Astrocyte (in vitro differentiated cells and primary cell): ENCODE measurements around the gene WWP2. TPM values are rescaled to one million over a fixed set of nuclear protein-coding genes. Genes with fewer than 3 reads are reported as not detected.

Source experiments
- DNase-seq: peaks from one replicate; pipeline ENCODE4 v3.0.0-alpha.2; 2010; ENCODE audit warnings: low read depth
- FAIRE-seq: peaks from 2 replicates; lab custom pipeline; 2011; peaks lifted over from hg19 to GRCh38; lab: Jason Lieb, UNC
- H2AFZ ChIP-seq: 2 replicates; pipeline ENCODE4 v1.6.0; 2012; ENCODE audit warnings: low read depth, low read length, inconsistent platforms
- H3K27ac ChIP-seq: 2 replicates; pipeline ENCODE4 v1.5.1; 2011; ENCODE audit warnings: low read depth, low read length, inconsistent platforms
- H3K27me3 ChIP-seq: 2 replicates; pipeline ENCODE4 v1.6.0; 2011; ENCODE audit warnings: low read length, inconsistent platforms; ENCODE audit not compliant: insufficient read depth
- H3K36me3 ChIP-seq: 2 replicates; pipeline ENCODE4 v1.5.1; 2011; ENCODE audit warnings: low read length, inconsistent platforms; ENCODE audit not compliant: insufficient read depth
- H3K4me1 ChIP-seq: 2 replicates; pipeline ENCODE4 v1.5.1; 2011; ENCODE audit warnings: low read length, inconsistent platforms; ENCODE audit not compliant: insufficient read depth
- H3K4me2 ChIP-seq: 2 replicates; pipeline ENCODE4 v1.6.0; 2012; ENCODE audit warnings: low read length, inconsistent platforms
- H3K4me3 ChIP-seq: 2 replicates; pipeline ENCODE4 v1.5.1; 2011; ENCODE audit warnings: low read depth, mild to moderate bottlenecking, low read length, inconsistent platforms; ENCODE audit not compliant: insufficient read depth
- H3K79me2 ChIP-seq: 2 replicates; pipeline ENCODE4 v1.6.0; 2012; ENCODE audit warnings: mild to moderate bottlenecking, low read length, inconsistent platforms; ENCODE audit not compliant: insufficient read depth
- H3K9ac ChIP-seq: 2 replicates; pipeline ENCODE4 v1.6.0; 2012; ENCODE audit warnings: mild to moderate bottlenecking, low read length, inconsistent platforms
- H3K9me3 ChIP-seq: 2 replicates; pipeline ENCODE4 v1.5.1; 2012; ENCODE audit warnings: low read depth, mild to moderate bottlenecking, low read length, inconsistent platforms; ENCODE audit not compliant: insufficient read depth
- H4K20me1 ChIP-seq: 2 replicates; pipeline ENCODE4 v1.6.0; 2012; ENCODE audit warnings: low read length, inconsistent platforms; ENCODE audit not compliant: insufficient read depth
- H3K27ac Mint-ChIP-seq: one replicate; pipeline ENCODE4 v1.8.0; 2021; ENCODE audit warnings: mild to moderate bottlenecking, mixed read lengths; ENCODE audit not compliant: unreplicated experiment
- H3K27me3 Mint-ChIP-seq: one replicate; pipeline ENCODE4 v1.8.0; 2021; ENCODE audit warnings: low read depth, mixed read lengths; ENCODE audit not compliant: unreplicated experiment
- H3K36me3 Mint-ChIP-seq: one replicate; pipeline ENCODE4 v1.8.0; 2021; ENCODE audit warnings: low read depth, mixed read lengths; ENCODE audit not compliant: unreplicated experiment
- H3K4me1 Mint-ChIP-seq: one replicate; pipeline ENCODE4 v1.8.0; 2021; ENCODE audit warnings: low read depth, mixed read lengths; ENCODE audit not compliant: unreplicated experiment
- H3K4me3 Mint-ChIP-seq: one replicate; pipeline ENCODE4 v1.8.0; 2021; ENCODE audit warnings: mild to moderate bottlenecking, moderate library complexity, mixed read lengths; ENCODE audit not compliant: unreplicated experiment
- H3K9me3 Mint-ChIP-seq: one replicate; pipeline ENCODE4 v1.8.0; 2021; ENCODE audit warnings: mild to moderate bottlenecking, mixed read lengths; ENCODE audit not compliant: unreplicated experiment
- CTCF ChIP-seq: IDR thresholded peaks from 2 replicates; pipeline ENCODE4 v1.5.1; 2011; ENCODE audit warnings: low read depth, mild to moderate bottlenecking, inconsistent platforms, low read length, moderate library complexity; ENCODE audit not compliant: insufficient read depth
- EZH2 ChIP-seq: IDR thresholded peaks from 2 replicates; pipeline ENCODE4 v1.6.1; 2012; ENCODE audit warnings: mild to moderate bottlenecking, low read length, inconsistent platforms; ENCODE audit not compliant: insufficient read depth
- total RNA-seq: library from RNA; stranded (reverse); gene quantifications from 2 replicates; pipeline ENCODE4 v1.2.1, GENCODE V29; 2021

WWP2 gene
- total RNA-seq, 1 donor from 2014 or later, result 28.7 TPM

- Histone ChIP-seq H4K20me1 (peaks cover 3% of the 10 kb centered on the region), H3K4me1 (peaks cover 7% of the 10 kb centered on the region), H2AFZ (no peak overlapping the region), H3K79me2 (no peaks in the 10 kb centered on the region), H3K4me3 (no peak overlapping the region), H3K36me3 (peaks cover 9% of the 10 kb centered on the region), H3K9me3 (no peaks in the 10 kb centered on the region), H3K9ac (no peak overlapping the region), H3K27me3 (no peaks in the 10 kb centered on the region), H3K27ac (no peak overlapping the region), H3K4me2 (no peak overlapping the region)
- peaks cover 5% of the 10 kb centered on the region for H3K9me3 Mint-ChIP-seq
- H3K4me1 Mint-ChIP-seq, result peaks cover 13% of the 10 kb centered on the region
- DNase-seq (no peak), FAIRE-seq (no peak)
- H3K4me3 Mint-ChIP-seq, result no peak overlapping the region
- no peaks in the 10 kb centered on the region for H3K27me3 Mint-ChIP-seq
- peaks cover 25% of the 10 kb centered on the region for H3K36me3 Mint-ChIP-seq
- TF ChIP-seq CTCF (no peak), EZH2 (no peak)
- H3K27ac Mint-ChIP-seq, result peak overlapping the region; percentile 26
Observed at GRCh38 chr16:69888005-69888590, 126.0 kb downstream of the WWP2 start.

- no peaks in the 10 kb centered on the region for H3K27me3 Mint-ChIP-seq
- H3K4me3 ChIP-seq, result no peak overlapping the region
- no peaks in the 10 kb centered on the region for H3K27me3 ChIP-seq
- H3K36me3 Mint-ChIP-seq, result peaks cover 23% of the 10 kb centered on the region
- no peak for TF ChIP-seq EZH2
- no peak for TF ChIP-seq CTCF
- no peak for FAIRE-seq
- no peaks in the 10 kb centered on the region for H3K9me3 ChIP-seq
- no peak overlapping the region for H3K9ac ChIP-seq
- H3K9me3 Mint-ChIP-seq, result peaks cover 5% of the 10 kb centered on the region
- peak overlapping the region; percentile 18 for H3K27ac Mint-ChIP-seq
- H3K79me2 ChIP-seq, result no peaks in the 10 kb centered on the region
- no peak for DNase-seq
- H3K4me1 ChIP-seq, result peaks cover 7% of the 10 kb centered on the region
- peaks cover 13% of the 10 kb centered on the region for H3K4me1 Mint-ChIP-seq
- H3K36me3 ChIP-seq, result peaks cover 9% of the 10 kb centered on the region
- H3K4me2 ChIP-seq, result no peak overlapping the region
- H2AFZ ChIP-seq, result no peak overlapping the region
- H3K4me3 Mint-ChIP-seq, result peak overlapping the region; percentile 16
- H4K20me1 ChIP-seq, result no peaks in the 10 kb centered on the region
- H3K27ac ChIP-seq, result no peak overlapping the region
Observed at GRCh38 chr16:69889295-69889964, 127.3 kb downstream of the WWP2 start.
